ENCODE data around the gene BMPR1A.
"Not testable (repeated sequence)": the region's sequence is repeated elsewhere in the genome, so short reads cannot be mapped to it uniquely, and the experiment has no call there.

Gene BMPR1A

GRCh38 chr10:86730227-86730626 is 26.2 kb upstream of the BMPR1A start:
- DNase-seq: no peak

GRCh38 chr10:86732771-86733170 is 23.6 kb upstream of the BMPR1A start:
- DNase-seq: no peak

- no peak for DNase-seq
Observed at GRCh38 chr10:86733260-86733671, 23.2 kb upstream of the BMPR1A start.

- no peak for DNase-seq
Observed at GRCh38 chr10:86734207-86734988, 22.0 kb upstream of the BMPR1A start.

- not testable (repeated sequence) for DNase-seq
Observed at GRCh38 chr10:86735278-86735677, 21.1 kb upstream of the BMPR1A start.

- no peak for DNase-seq
Observed at GRCh38 chr10:86742230-86742629, 14.2 kb upstream of the BMPR1A start.

- no peak for DNase-seq
Observed at GRCh38 chr10:86744067-86744725, 12.2 kb upstream of the BMPR1A start.

GRCh38 chr10:86747796-86748581 is 8.4 kb upstream of the BMPR1A start:
- DNase-seq: no peak

- no peak for DNase-seq
Observed at GRCh38 chr10:86749854-86750253, 6.6 kb upstream of the BMPR1A start.

- DNase-seq: no peak
Observed at GRCh38 chr10:86751477-86751876, 4.9 kb upstream of the BMPR1A start.

GRCh38 chr10:86752311-86752710 is 4.1 kb upstream of the BMPR1A start:
- DNase-seq: no peak

- DNase-seq: no peak
Observed at GRCh38 chr10:86753051-86753450, 3.4 kb upstream of the BMPR1A start.

GRCh38 chr10:86753638-86754434 is 2.6 kb upstream of the BMPR1A start:
- DNase-seq: no peak

GRCh38 chr10:86755454-86755739 is 1.0 kb upstream of the BMPR1A start:
- no peak for DNase-seq

- peak; percentile 75 for DNase-seq
Observed at GRCh38 chr10:86755740-86756510, 494 bp upstream of the BMPR1A start.

- no peak for DNase-seq
Observed at GRCh38 chr10:86757113-86757972, 924 bp downstream of the BMPR1A start.

- DNase-seq: no peak
Observed at GRCh38 chr10:86758189-86759072, 2.0 kb downstream of the BMPR1A start.

- DNase-seq: no peak
Observed at GRCh38 chr10:86759073-86759672, 2.8 kb downstream of the BMPR1A start.

- no peak for DNase-seq
Observed at GRCh38 chr10:86763404-86763803, 7.0 kb downstream of the BMPR1A start.

- no peak for DNase-seq
Observed at GRCh38 chr10:86765548-86765947, 9.1 kb downstream of the BMPR1A start.
